ENCODE results near the gene COL19A1. TPM values are rescaled to one million over a fixed set of nuclear protein-coding genes. Genes with fewer than 3 reads are reported as not detected.

The COL19A1 gene
- total RNA-seq, 1 donor from 2014 or later: 78.7 TPM

DNA sequence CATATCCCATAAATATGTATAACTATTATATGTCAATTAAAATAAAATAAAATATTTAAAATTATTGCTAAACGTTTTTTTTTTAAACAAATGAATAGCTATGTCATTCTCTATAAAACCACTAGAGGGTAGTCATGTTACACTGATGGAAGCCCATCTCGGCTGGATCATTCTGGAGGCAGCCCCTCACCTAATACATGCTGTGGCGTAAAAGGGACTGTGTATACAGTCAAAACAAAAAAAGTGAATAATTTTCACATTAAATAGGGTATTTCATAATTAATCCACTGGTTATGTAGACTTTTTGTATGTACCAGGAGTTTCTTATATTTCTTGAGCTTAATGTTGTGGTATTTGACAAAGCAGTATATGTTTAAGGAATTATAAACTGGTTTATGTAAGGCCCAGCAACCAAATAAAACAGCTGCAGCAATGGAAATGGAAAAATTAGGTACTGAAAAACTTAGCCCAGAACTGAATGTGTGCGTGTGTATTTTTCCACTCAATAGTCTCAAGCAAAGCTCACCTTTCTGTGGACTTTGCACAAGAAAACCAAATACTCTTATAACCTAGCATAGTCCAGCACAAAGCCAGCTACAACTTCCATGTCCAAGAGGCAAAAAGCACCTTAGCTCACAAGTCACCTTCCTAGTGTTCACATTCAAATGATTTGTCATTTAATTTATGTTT, 354.8 kb downstream of the COL19A1 start:
- DNase-seq (ENCODE audit: low spot score): peak; percentile 42

DNA sequence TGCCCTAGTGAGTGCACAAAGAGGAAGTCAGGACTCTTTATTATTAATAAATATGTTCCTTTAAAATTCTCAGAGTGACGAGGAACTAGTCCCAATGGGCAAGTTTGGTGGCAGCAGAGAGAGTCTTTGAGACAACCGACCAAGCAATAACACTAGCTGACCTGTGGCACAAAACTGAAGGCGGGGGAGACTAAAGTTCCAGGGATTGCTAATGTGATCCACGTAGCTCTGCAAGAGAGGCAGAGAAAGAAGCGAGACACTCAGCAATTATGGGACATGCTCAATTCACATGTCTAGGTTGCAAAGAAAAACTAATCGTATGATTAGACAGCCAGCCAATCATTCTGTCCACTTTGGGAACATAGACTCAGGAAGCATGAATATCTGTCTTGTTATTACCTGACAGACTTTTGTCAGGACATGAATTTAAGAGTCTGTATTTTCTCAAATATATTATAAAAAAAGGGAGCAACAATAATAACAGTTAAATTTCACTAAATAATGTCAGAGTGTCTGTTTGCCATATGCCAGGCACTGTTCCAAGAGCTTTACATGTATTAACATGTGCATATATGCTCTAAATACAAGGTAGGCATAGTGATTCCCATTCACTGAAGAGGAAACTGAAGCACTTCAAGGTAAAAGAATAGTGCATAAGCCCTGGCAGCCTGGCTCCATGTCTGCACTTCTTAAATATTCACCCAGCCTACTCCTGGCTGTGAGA, 355.5 kb downstream of the COL19A1 start:
- DNase-seq (ENCODE audit: low spot score): no peak

DNA sequence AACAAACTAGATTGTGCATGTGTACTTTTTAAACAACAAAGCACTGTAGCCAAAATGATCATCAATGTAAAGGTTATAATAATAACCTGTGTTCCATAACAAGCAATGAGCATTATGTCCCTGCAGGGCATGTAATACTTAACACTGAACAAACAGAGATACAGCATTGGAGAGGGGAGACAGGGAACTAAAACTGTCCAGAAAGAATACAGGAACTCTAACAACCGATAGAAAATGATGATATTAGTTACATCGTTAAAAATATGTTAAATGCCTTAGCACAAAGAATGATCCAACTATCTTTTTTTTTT, 356.0 kb downstream of the COL19A1 start:
- DNase-seq (ENCODE audit: low spot score): no peak

DNA sequence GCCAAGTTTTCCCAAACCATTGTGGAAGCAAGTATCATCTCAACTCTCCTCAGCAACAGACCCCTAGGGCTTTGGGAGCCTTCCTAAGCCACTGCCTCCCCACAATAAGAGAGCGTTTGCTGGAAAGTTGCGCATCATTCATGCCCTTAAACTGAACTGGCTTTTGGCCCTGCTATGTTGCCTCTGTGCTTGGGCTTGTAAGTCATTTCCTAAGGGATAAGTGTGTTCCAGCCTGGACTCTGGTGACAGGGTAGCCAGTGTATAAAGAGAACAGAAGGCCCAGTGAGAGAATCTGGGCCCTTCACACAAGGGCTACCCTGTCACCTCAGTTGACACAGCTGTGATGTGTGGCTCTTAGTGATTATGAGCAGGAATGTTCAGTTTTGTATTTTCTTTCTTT, 358.7 kb downstream of the COL19A1 start:
- DNase-seq (ENCODE audit: low spot score): no peak

DNA sequence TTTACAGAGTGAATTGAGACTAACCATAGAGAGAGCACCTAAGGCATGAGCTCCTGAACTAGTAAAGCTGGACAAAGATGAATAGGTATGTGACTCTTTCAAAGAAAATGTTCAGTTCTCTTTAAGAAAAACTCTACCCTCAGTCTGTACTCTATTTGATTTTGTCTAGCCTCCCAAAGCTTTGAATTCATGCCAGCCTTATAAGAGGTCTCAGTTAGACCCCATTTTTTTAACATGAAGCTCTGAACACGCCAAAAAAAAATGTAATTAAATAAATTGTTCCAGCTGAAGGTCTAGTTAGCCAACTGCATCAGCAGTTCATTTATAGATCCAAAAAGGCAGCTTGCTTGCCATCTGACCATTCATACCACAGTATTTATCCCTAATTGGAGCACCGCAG, 365.0 kb downstream of the COL19A1 start:
- DNase-seq (ENCODE audit: low spot score): no peak

DNA sequence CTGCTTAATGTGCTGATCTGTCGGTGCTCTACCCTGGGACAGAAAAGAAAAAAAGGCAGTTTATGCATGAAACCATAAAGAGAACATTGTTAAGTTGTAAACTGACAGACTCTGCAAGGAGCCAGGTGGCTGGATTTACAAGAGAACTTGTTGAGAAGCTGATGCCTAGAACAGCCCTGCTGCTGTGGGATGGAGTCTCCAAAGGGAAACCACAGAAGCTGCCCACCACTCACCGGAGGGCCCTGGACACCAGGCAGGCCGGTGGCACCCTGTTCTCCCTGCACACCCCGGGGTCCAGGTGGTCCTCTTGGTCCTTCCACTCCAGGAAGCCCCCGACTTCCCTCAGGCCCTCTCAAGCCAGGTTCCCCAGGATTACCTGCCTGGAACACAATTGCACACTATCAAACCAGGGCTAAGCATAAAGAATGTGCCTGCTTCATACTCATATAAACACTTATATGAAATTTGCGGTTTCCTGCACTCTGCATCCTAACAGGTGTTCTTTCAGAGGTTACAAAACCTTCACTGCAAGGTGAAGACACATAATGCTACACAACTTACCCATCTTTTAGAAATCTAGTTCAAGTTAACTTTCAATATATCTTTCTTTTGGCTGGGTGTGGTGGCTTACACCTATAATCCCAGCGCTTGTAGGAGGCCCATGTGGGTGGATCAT, 368.3 kb downstream of the COL19A1 start:
- DNase-seq (ENCODE audit: low spot score): no peak

DNA sequence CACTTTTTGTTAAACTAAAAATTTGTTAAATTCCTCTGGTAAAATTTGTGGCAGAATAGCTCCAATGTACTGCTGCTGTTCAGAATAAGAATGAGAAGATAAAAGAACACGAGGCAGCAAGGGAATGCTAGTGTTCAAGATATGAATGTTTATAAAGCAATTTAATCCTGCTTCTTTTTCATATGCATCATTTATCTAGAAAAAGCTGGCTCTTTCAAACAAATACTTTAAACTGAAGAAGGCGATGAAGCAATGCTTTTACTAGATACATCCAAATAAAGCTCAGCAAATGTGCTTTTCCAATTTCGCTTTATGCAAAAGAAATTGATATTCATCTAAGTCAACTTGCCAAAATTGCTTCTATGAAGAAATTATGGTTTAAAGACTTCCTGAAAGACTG, 370.0 kb downstream of the COL19A1 start:
- peak; percentile 27 for DNase-seq (ENCODE audit: low spot score)

DNA sequence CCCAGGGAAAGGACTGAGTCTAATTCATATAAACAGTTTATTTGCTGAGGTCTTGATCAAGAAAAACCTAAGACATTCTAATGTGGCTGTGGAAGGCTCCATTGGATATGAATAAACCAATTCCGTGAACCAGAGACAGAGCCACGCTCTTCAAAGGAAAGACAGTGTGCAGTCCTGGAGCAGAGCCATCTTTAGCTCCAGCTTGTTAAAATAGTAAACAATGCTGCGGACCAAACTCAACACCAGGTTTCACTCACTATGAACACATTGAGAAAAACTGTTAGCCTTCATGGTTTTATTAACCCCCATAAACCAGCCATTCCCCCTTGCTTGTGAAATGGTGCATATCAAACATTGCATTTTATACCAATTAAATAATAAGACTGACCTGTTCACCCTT, 374.7 kb downstream of the COL19A1 start:
- no peak for DNase-seq (ENCODE audit: low spot score)

DNA sequence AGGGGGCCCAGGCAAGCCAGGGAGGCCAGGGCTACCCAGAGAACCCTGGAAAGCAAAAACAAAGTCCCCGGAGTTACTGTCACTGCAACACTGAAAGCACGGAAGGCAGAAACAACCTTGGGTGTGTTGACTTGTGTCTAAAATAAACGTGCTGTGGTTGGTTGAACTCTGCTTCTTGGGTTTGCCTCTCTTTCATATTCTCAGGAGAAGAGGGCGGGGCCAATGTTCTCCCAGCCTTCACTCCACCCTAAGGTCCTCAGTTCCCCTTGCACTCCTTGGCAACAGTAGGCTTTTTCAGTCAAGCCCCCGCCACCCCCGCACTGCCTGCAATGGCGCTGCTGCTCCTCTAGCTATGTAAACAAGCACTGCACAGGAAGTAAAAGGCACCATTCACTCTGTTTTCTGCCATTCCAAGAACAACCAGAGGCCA, 375.6 kb downstream of the COL19A1 start:
- DNase-seq (ENCODE audit: low spot score): no peak

DNA sequence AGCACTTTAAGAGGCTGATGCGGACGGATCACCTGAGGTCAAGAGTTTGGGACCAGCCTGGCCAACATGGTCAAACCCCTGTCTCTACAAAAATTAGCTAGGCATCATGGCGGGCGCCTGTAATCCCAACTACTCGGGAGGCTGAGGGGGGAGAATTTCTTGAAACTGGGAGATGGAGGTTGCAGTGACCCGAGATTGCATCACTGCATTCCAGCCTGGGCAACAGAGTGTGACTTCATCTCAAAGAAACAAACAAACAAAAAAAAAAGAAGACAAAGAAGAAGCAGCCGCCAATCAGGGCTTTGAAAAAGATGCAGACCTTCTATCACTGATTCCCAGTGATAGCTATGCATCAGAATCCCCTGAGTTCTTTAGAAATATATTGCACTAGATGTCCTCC, 379.8 kb downstream of the COL19A1 start:
- no peak for DNase-seq (ENCODE audit: low spot score)

DNA sequence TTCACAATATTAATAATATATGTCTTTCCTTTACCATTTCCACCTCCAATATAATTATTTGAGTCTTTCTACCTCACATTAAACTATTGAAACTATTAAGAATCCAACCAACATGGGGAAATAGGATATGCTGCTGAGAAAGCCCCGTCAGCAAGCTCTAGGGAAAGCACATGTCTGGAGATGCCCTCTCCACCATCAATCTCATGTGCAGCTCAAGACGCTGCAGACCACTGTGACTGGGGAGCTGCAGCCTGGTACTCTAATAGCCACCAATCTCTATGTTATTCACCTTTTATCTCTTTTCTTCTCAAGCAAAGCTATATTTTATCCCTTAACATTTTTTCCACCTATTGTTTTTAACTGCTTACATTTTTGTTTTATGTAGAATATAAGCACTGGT, 386.2 kb downstream of the COL19A1 start:
- DNase-seq (ENCODE audit: low spot score): no peak

DNA sequence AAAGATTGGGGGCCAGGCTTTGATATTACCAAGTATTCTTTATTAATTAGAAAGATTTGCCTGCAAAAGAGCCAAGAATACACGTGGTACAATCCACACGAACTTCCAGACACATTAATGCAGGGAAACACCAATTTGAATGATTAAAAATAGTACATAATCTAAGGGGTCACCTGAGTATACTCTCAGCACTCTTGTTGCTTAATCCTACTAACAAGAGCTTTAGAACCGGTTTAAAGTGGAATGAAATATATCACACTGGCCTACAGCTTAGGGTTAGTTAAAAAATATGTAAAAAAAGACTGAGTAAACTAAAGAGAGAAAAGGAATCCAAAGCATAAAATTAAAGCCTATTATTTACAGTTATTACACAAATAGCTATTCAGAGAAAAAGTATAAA, 387.6 kb downstream of the COL19A1 start:
- no peak for DNase-seq (ENCODE audit: low spot score)

DNA sequence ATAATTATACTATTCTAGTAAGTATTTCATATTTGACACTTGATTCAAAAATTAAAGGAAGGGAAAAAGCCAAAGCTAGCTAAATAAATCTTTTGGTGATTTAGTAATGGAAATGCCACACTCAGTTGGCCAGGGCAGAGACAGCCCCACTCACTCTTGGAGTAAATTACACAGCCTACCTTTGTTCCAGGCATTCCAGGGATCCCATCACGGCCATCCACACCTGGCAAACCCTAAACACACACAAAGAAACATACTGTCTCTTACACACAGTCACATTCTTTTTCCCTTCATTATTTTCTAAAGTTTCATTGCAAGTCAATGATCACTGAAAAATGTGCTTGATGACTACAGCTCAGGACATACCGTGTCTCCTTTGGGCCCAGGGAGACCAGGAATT, 388.4 kb downstream of the COL19A1 start:
- no peak for DNase-seq (ENCODE audit: low spot score)

DNA sequence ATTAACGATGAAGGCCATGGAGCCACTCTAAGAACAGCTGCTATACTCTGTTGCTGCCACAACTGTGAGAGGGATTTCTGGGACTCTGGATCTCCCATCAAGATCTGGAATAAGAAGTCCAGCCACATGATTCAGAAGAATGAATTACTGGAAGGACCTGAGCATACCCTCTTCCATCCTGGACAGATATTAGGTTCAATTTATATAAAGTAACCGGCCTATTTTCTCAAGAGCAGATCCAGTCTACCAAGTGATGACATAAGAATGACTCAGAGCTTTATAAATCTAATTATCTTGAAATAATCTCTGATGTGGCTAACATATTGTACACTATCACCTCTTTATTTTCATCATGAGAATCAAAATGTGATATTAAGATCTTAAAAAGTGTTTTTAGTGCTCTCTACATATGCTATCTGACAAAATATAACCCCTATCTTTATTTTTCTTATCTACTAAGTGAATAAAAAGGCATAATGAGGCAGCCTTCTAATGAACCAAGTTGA, 391.5 kb downstream of the COL19A1 start:
- no peak for DNase-seq (ENCODE audit: low spot score)

DNA sequence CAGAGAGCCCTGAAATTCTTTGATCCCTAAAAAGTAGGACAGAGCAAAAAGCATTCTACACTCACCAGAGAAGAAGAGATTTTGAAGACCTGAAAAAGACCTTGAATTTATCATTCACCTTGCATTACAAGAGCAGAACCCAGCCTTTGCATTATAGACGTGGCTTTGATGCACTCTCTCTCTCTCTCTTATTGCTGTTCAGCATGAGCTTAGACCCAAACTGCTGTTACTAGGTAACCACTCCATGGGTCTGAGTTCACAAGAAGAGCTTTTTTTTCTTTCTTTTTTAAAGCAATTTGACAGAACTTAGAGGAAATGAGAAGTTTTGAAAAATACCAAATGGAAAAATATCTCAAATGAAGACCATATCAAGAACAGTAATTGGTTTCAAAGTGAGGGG, 392.1 kb downstream of the COL19A1 start:
- no peak for DNase-seq (ENCODE audit: low spot score)

Other genes with a start within 250 kb of the COL19A1 start
- gene LMBRD1, start 69.5 kb upstream of the COL19A1 start, total RNA-seq (ENCODE audit: insufficient read depth, low replicate concordance): 44.1 TPM